Stimulated activated CD8-positive, alpha-beta memory T cell treated with anti-CD3 and anti-CD28 coated beads, Interleukin-12 subunit alpha, Interleukin-12 subunit beta, amount 100 ng/mL, for 24 hours (primary cell): ENCODE data around the gene ZNF497.
A peak's percentile ranks its signal among the peaks of the same experiment; 100 is the strongest.
"Not testable (repeated sequence)": the region's sequence is repeated elsewhere in the genome, so short reads cannot be mapped to it uniquely, and the experiment has no call there.

Source experiments
- DNase-seq: peaks from one replicate; pipeline ENCODE4 v3.0.0-alpha.2; 2020; ENCODE audit errors: extremely low read depth

Gene ZNF497

DNA sequence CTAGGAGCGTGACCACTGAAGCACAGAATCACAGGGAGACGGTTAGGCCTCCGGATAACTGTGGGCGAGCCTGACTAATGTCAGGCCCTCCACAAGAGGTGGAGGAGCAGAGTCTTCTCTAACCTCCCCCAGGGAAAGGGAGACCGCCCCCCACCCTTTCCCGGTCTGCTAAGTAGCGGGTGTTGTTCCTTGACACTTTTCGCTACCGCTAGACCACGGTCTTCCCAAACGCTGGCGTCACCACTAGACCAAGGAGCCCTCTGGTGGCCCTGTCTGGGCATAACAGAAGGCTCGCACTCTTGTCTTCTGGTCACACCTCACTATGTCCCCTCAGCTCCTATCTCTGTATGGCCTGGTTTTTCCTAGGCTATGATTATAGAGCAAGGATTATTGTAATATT is 51.9 kb downstream of the ZNF497 start:
- not testable (repeated sequence) for DNase-seq

DNA sequence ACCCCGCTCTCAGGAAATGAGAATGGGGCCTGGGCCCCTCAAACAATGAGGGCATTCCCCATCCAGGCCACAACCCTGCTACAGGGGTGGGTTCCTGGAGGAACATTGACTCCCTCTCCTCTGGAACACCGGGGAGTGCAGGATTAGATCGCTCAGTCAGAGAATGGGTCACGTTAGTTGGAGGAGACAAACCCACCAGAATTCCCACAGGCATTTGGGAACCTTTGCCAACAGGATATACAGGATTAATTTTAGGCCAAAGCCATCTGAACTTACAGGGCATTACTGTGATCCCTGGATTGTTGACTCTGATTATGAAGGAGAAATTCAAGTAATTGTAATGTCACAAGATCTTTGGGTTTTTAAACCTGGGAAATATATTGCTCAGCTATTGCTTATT is 54.8 kb downstream of the ZNF497 start:
- no peak for DNase-seq

DNA sequence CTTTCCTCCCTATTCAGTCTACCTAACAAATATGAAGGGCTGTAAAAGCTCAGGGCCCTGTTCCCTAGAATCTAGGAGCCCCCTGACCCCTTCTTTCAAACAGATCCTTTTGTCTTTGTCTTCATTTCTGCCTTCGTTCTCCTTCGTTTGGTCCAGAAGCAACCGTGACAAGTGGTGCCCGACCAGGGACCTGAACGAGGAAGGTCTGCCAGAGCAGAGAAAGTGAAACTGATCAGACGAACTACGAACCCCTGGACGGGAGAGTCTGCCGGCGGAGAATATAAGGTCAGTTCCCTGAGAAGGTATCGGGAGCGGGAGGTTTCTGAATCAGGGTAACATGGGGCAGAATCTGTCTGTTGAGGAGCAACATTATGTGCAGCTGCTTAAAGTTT is 56.6 kb downstream of the ZNF497 start:
- DNase-seq = no peak

DNA sequence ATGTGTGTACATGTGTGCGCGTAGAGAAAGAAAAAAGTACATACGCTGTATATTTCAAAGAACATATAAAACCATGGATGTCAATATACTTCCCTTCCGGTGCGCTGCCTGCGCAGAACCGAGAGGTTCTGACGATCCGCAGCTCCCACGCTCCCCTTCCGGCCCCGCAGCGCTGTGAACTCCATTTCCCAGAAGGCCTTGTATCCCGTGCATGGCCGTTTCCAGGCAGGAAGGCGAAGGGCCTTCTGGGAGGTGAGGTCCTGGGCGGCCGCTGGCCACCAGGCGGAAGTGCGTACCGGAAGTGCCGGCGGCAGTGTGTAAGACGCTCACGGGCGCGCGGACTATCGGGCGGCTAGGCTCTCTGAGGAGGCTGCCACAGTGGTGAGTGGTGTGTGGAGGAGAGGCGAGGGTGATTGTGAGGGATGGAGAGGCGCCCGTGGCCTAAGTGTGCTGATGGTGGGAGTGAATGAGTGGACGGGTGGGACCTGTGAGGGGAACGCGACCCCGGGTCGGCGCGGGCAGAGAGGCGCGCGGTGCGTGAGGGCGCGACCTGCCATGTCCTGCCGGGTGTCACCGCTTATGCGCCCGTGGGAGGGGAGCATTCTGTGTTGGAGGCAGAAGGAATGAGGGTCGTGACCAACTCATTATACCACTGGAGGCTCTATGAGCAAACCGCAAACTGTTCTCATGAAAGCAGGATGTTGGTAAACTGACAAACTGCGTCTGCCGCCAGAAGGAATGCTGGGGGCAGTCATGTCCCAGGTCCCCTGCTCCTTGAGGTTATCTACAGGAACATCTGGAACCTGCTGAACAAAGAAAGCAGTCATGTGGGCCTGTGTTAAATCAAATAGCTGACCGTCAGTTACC is 57.3 kb downstream of the ZNF497 start, which contains the start of gene ERVK3-1:
ERVK3-1 (plus strand) TSS at position 313 of the 867 bp plus-strand sequence. CDS start 6,792 bp downstream, outside the sequence.
- DNase-seq = peak; percentile 85

DNA sequence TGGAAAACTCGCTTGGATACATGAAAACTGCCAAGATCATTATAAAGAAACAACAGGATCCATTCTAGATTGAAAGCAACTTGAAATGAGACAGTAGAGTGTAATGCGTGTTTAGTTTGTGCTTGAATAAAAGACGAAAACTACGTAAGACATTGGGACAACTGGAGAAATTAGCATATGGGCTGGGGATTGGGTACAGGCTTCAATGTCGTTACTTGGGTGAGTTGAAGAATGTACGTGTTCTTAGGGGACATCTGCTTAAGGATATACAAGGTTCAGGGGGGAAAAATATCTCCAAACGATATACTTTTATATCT is 57.8 kb downstream of the ZNF497 start:
- DNase-seq = no peak
